ENCODE measurements around the gene GADD45G.

- TF ChIP-seq EZH2 (IDR thresholded peaks at IDR 0.05; ENCODE audit: insufficient read depth, low read length) (no peak), CTCF (IDR thresholded peaks at IDR 0.05; ENCODE audit: insufficient read depth, low read depth, low read length) (no peak)
Measured at GRCh38 chr9:89638359-89638758, 33.5 kb downstream of the GADD45G start.

Data from astrocyte (in vitro differentiated cells and primary cell).